SK-N-MC (cell line): ENCODE results near the gene PCSK4.

ENCODE experiments used
- EZH2 ChIP-seq: fragments of 200-600 bp; sonication (generic); IDR thresholded peaks from one replicate; pipeline ENCODE4 v1.6.1; 2017; ENCODE audit warnings: antibody characterized with exemption
- POLR2AphosphoS5 ChIP-seq: IDR thresholded peaks from 2 replicates; pipeline ENCODE4 v1.6.1; 2012; ENCODE audit warnings: mild to moderate bottlenecking, low read depth, low read length, borderline replicate concordance

- TF ChIP-seq EZH2 (no peak), POLR2AphosphoS5 (no peak)
These were observed 23.0 kb downstream of the PCSK4 start for GRCh38 chr19:1467215-1467489.
